HG03342 (cell line): Measurements from ENCODE around the gene TUBGCP2.

Experiments used
- ATAC-seq: cut with Tn5 transposase; IDR thresholded peaks from one replicate; pipeline ENCODE4 v1.9.1; 2021; ENCODE audit warnings: mild to moderate bottlenecking, moderate library complexity; ENCODE audit not compliant: unreplicated experiment

The TUBGCP2 gene

GRCh38 chr10:133281628-133282372, 26.9 kb downstream of the TUBGCP2 start:
- ATAC-seq = no peak

GRCh38 chr10:133281084-133281483, 27.6 kb downstream of the TUBGCP2 start:
- no peak for ATAC-seq

GRCh38 chr10:133280391-133281059, 28.1 kb downstream of the TUBGCP2 start:
- no peak for ATAC-seq

- no peak for ATAC-seq
These were observed 29.1 kb downstream of the TUBGCP2 start for GRCh38 chr10:133279326-133280226.

- ATAC-seq = peak; percentile 41
These were observed 30.0 kb downstream of the TUBGCP2 start for GRCh38 chr10:133278577-133279265.

- ATAC-seq = no peak
These were observed 30.6 kb downstream of the TUBGCP2 start for GRCh38 chr10:133277993-133278576.

GRCh38 chr10:133277277-133277992, 31.2 kb downstream of the TUBGCP2 start:
- ATAC-seq = no peak

- ATAC-seq = peak; percentile 53
These were observed 32.1 kb downstream of the TUBGCP2 start, which contains the start of gene ADAM8 for GRCh38 chr10:133276435-133277201. TSS of gene ADAM8 (minus strand) at chr10:133276868. CDS start at chr10:133276817, 51 bp downstream.

- no peak for ATAC-seq
These were observed 32.6 kb downstream of the TUBGCP2 start for GRCh38 chr10:133276100-133276434.

GRCh38 chr10:133275684-133276092, 33.0 kb downstream of the TUBGCP2 start:
- peak; percentile 41 for ATAC-seq

- peak; percentile 40 for ATAC-seq
These were observed 33.7 kb downstream of the TUBGCP2 start for GRCh38 chr10:133274751-133275683.

GRCh38 chr10:133273534-133274143, 35.0 kb downstream of the TUBGCP2 start:
- no peak for ATAC-seq

- no peak for ATAC-seq
These were observed 35.7 kb downstream of the TUBGCP2 start for GRCh38 chr10:133272964-133273420.

GRCh38 chr10:133272301-133272963, 36.2 kb downstream of the TUBGCP2 start:
- ATAC-seq = no peak

GRCh38 chr10:133271521-133272300, 37.0 kb downstream of the TUBGCP2 start:
- no peak for ATAC-seq

- ATAC-seq = no peak
These were observed 37.8 kb downstream of the TUBGCP2 start for GRCh38 chr10:133270773-133271297.
